Mesothelial cell of epicardium (in vitro differentiated cells): Measurements from ENCODE around the gene PPP2R3C. TPM values are rescaled to one million over a fixed set of nuclear protein-coding genes. Genes with fewer than 3 reads are reported as not detected.
A peak's percentile ranks its signal among the peaks of the same experiment; 100 is the strongest.
"Not testable (repeated sequence)": the region's sequence is repeated elsewhere in the genome, so short reads cannot be mapped to it uniquely, and the experiment has no call there.

Source experiments
- DNase-seq, 2 experiments: peaks; one replicate each; pipeline ENCODE4 v3.0.0; 2021; ENCODE audit warnings: low spot score in 2 of 2; ENCODE audit not compliant: unreplicated experiment in 2 of 2
- H3K27ac Mint-ChIP-seq: 2 replicates; pipeline ENCODE4 v1.8.0; 2021; ENCODE audit warnings: mixed read lengths
- H3K27me3 Mint-ChIP-seq: 2 replicates; pipeline ENCODE4 v1.8.0; 2021; ENCODE audit warnings: low read depth, mixed read lengths
- H3K36me3 Mint-ChIP-seq: 2 replicates; pipeline ENCODE4 v1.8.0; 2021; ENCODE audit warnings: mixed read lengths
- H3K4me1 Mint-ChIP-seq: 2 replicates; pipeline ENCODE4 v1.8.0; 2021; ENCODE audit warnings: mixed read lengths
- H3K4me3 Mint-ChIP-seq: 2 replicates; pipeline ENCODE4 v1.8.0; 2021; ENCODE audit warnings: mild to moderate bottlenecking, moderate library complexity, mixed read lengths
- H3K9me3 Mint-ChIP-seq: 2 replicates; pipeline ENCODE4 v1.8.0; 2021; ENCODE audit warnings: mixed read lengths
- total RNA-seq: library from RNA; stranded (reverse); gene quantifications from 3 replicates; pipeline ENCODE4 v1.2.1, GENCODE V29; 2021
- TF ChIP-seq, protein P1 (sequence below): fragments of 200-600 bp; sonication (generic); IDR thresholded peaks from one replicate; pipeline ENCODE4 v1.5.0; 2021; ENCODE audit warnings: antibody characterized with exemption; ENCODE audit not compliant: unreplicated experiment

The PPP2R3C gene
- total RNA-seq, 1 donor from 2014 or later: 25.2 TPM

DNA sequence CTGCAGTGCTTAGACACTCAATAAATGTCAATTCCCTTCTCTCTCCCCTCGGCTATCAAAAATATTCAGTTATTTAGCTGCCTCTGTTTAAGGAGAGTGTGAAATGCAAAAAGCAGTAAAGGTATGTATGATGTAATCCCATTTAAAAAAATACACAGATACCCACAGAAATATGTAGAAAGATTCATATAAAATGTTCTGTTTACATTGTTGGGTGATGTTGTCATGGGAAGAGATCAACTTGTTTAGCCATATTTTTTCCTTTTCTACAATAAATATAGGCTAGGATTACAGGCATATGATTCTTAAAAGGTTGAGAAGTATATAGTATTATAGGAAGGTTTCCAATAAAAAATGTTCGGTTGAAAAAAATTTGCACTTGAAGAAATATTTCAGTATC lies 7.8 kb downstream of the PPP2R3C start:
- TF ChIP-seq, protein P1, sequence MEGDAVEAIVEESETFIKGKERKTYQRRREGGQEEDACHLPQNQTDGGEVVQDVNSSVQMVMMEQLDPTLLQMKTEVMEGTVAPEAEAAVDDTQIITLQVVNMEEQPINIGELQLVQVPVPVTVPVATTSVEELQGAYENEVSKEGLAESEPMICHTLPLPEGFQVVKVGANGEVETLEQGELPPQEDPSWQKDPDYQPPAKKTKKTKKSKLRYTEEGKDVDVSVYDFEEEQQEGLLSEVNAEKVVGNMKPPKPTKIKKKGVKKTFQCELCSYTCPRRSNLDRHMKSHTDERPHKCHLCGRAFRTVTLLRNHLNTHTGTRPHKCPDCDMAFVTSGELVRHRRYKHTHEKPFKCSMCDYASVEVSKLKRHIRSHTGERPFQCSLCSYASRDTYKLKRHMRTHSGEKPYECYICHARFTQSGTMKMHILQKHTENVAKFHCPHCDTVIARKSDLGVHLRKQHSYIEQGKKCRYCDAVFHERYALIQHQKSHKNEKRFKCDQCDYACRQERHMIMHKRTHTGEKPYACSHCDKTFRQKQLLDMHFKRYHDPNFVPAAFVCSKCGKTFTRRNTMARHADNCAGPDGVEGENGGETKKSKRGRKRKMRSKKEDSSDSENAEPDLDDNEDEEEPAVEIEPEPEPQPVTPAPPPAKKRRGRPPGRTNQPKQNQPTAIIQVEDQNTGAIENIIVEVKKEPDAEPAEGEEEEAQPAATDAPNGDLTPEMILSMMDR: no peak
- H3K36me3 Mint-ChIP-seq: peaks cover 48% of the 10 kb centered on the region
- no peaks in the 10 kb centered on the region for H3K27me3 Mint-ChIP-seq
- peak overlapping the region; percentile 64 for H3K27ac Mint-ChIP-seq
- H3K9me3 Mint-ChIP-seq: peaks cover 14% of the 10 kb centered on the region
- DNase-seq: no peak
- H3K4me1 Mint-ChIP-seq: peaks cover 6% of the 10 kb centered on the region
- no peak overlapping the region for H3K4me3 Mint-ChIP-seq

DNA sequence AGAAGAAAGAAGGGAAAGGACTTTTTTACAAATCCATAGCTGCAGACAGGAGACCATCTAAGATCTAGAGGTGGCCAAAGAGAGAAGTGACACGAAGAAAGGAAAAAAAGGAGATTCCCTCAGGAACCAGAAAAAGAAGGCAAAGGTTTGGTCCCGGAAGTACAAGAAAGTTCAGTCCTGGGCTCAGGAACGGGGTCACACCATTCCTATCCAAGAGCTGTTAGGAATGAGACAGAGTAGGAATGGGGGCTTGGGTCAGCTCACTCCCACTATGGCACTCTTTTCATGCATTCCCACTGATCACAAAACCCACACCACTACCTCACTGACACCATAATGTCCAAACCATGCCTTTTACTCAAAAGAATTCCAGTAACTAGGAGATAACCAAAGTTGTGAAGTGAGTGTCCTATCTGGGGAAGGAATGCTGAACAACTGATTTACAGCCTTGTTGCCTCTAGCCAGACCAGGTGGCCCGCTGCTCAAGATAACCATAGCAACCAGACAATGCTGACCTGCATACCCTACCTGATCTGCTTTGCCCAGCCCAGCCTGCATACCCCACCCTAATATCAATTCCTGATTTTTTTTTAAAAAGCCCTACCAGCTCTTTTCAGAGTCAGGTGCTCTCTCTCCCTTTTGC lies 8.4 kb downstream of the PPP2R3C start:
- TF ChIP-seq, protein P1: no peak
- Mint-ChIP-seq H3K9me3 (peaks cover 14% of the 10 kb centered on the region), H3K4me3 (no peak overlapping the region), H3K27me3 (no peaks in the 10 kb centered on the region), H3K27ac (peak overlapping the region; percentile 64), H3K4me1 (peaks cover 6% of the 10 kb centered on the region), H3K36me3 (peaks cover 48% of the 10 kb centered on the region)
- DNase-seq: no peak

DNA sequence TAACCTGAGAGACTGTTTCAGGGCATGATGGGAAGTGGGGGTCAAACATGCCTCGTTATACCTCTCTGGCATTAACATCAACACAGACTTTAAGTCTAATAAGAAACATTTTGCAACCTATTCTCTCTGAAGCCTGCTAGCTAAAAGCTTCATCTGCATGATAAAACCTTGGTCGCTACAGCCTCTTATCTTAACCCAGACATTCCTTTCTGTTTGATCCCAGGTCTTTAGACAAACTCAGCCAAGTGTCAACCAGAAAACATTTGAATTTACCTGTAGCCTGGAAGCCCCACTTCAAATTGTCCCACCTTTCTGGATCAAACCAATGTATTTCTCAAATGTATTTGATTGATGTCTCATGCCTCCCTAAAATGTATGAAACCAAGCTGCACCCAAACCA lies 9.1 kb downstream of the PPP2R3C start:
- TF ChIP-seq, protein P1: no peak
- Mint-ChIP-seq H3K9me3 (peaks cover 14% of the 10 kb centered on the region), H3K4me3 (no peak overlapping the region), H3K27ac (peak overlapping the region; percentile 64), H3K36me3 (peaks cover 48% of the 10 kb centered on the region), H3K27me3 (no peaks in the 10 kb centered on the region), H3K4me1 (peaks cover 4% of the 10 kb centered on the region)
- DNase-seq: no peak

DNA sequence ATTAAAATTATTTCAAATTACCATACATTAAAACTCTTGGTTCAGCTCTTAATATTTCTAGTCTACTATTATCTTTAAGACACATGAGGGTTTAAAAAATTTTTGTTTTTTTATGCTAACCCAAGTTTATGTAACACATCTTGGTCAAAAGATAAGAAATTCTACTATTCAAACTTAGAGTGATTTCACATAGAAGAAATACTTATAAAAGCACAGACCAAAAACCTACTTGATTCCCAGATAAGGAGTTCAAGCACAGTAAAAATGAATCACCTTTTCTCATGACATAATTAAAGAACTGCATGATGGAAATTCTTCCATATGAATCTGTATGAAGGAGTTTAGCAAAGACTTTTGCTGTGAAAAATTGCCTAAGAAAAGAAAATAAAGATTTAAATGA lies 13.9 kb downstream of the PPP2R3C start:
- Mint-ChIP-seq H3K4me1 (no peaks in the 10 kb centered on the region), H3K27ac (no peak overlapping the region), H3K9me3 (peaks cover 12% of the 10 kb centered on the region), H3K27me3 (no peaks in the 10 kb centered on the region), H3K36me3 (peaks cover 44% of the 10 kb centered on the region), H3K4me3 (no peak overlapping the region)
- DNase-seq: no peak
- TF ChIP-seq, protein P1: no peak

DNA sequence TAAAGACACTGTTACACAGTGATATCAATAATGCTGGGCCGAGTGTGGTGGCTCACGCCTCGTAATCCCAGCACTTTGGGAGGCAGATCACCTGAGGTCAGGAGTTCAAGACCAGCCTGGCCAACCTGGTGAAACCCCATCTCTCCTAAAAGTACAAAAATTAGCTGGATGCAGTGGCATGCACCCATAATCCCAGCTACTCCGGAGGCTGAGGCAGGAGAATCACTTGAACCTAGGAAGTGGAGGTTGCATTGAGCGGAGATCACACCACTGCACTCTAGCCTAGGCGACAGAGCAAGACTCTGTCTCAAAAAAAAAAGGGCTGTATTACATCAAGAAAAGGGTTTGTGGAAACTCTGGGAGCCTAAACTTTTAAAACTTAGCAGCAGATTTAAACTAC lies 27.1 kb downstream of the PPP2R3C start:
- not testable (repeated sequence) for H3K4me1 Mint-ChIP-seq, DNase-seq, H3K4me3 Mint-ChIP-seq, H3K9me3 Mint-ChIP-seq, H3K27ac Mint-ChIP-seq, H3K27me3 Mint-ChIP-seq
- peaks cover 39% of the 10 kb centered on the region for H3K36me3 Mint-ChIP-seq

DNA sequence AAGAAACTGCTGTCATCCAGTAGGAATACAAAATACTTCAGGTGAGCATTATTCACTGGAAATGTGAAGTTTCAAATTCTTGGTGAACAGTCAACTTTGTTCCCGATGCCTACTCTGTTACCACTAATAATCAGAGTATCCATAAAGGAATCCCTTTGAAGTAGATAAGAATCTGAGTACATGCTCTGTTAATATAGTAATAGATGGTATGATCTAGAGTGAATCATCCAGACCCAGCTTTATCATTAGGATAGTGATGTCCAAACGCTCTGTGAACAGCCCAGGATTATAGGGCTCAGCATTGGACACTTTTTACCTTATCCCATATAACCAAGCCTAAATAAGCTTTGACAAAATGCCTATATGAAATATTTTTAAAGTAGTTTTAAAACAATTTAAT lies 33.3 kb downstream of the PPP2R3C start:
- Mint-ChIP-seq H3K27ac (peak overlapping the region; percentile 10), H3K4me1 (peaks cover 7% of the 10 kb centered on the region), H3K36me3 (peaks cover 41% of the 10 kb centered on the region), H3K4me3 (no peak overlapping the region), H3K9me3 (no peaks in the 10 kb centered on the region), H3K27me3 (no peaks in the 10 kb centered on the region)
- DNase-seq: no peak
- TF ChIP-seq, protein P1: no peak
